Thyroid gland (tissue), 4 donors: ENCODE data around the gene TNS4.

Source experiments
- POLR2A ChIP-seq, 2 donors: fragments of 450-650 bp; IDR thresholded peaks; one replicate each; pipeline ENCODE4 v1.6.1; 2017; ENCODE audit warnings: antibody characterized with exemption in 2 of 2, mild to moderate bottlenecking in 2 of 2, moderate library complexity in 1 of 2
- TF ChIP-seq, protein P1 (sequence below), 6 experiments: fragments of 200-600 bp in 3 of 6; fragments of 450-650 bp in 3 of 6; sonication (generic) in 3 of 6; IDR thresholded peaks; one replicate each; pipeline ENCODE4 v1.5.1; 2016 to 2019; ENCODE audit warnings: antibody characterized with exemption in 6 of 6, mild to moderate bottlenecking in 2 of 6, inconsistent platforms in 1 of 6, moderate library complexity in 1 of 6

DNA sequence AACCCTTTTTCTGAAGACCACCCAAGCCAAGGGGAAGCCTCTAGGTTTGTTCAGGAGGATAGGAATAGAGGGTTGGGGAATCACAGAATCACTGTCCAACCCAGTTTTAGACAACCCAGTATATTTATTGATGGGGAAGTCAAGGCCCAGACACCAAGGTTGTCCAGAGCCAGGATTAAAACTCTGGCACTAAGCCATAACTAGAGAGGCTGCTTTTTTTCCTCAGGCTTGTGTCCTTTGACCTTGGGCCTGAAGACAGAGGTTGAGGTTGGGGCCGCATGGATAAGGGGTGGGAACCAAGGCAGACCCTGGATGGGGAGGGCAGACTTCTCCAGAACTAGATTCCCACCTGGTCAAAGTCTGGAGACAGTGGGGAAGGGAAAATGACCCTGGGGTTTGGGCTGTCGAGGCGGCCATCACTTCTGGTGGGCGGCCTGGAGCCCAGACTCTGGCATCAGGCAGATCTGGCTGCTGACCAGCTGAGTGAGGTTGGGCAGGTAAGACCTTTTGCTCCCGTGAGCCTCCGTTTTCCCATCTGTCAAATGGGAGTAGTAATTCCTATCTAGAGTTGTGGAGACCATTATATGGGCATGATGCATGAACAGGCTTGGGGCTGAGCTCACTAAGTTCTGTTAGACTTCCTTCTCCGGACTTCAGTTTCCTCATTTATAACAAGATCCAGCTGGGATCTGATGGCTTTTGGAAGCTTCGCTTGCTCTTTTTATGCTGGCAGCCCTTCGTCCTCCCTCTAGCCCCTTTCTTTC, 40.3 kb downstream of the TNS4 start:
- peak in 1 of 2 donors; percentile 6 for TF ChIP-seq POLR2A (IDR thresholded peaks at IDR 0.05)
- TF ChIP-seq, protein P1, sequence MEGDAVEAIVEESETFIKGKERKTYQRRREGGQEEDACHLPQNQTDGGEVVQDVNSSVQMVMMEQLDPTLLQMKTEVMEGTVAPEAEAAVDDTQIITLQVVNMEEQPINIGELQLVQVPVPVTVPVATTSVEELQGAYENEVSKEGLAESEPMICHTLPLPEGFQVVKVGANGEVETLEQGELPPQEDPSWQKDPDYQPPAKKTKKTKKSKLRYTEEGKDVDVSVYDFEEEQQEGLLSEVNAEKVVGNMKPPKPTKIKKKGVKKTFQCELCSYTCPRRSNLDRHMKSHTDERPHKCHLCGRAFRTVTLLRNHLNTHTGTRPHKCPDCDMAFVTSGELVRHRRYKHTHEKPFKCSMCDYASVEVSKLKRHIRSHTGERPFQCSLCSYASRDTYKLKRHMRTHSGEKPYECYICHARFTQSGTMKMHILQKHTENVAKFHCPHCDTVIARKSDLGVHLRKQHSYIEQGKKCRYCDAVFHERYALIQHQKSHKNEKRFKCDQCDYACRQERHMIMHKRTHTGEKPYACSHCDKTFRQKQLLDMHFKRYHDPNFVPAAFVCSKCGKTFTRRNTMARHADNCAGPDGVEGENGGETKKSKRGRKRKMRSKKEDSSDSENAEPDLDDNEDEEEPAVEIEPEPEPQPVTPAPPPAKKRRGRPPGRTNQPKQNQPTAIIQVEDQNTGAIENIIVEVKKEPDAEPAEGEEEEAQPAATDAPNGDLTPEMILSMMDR (IDR thresholded peaks at IDR 0.05), result no peak
